Measurements from ENCODE around the gene MXRA8. TPM values are rescaled to one million over a fixed set of nuclear protein-coding genes. Genes with fewer than 3 reads are reported as not detected.
A peak's percentile ranks its signal among the peaks of the same experiment; 100 is the strongest.

MXRA8 gene
- total and polyA plus RNA-seq, 8 donors = 78.3 to 151 (median 136) TPM

GRCh38 chr1:1374589-1374928, 16.2 kb upstream of the MXRA8 start:
- Histone ChIP-seq H3K9me3 (no peaks in the 10 kb centered on the region), H3K4me1 (peaks cover 18 to 46% of the 10 kb centered on the region in 2 donors), H3K27ac (peak overlapping the region; percentile 93 to 94), H3K36me3 (peaks cover 0 to 14% of the 10 kb centered on the region in 2 donors), H3K4me3 (peak overlapping the region; percentile 80 to 96), H3K27me3 (no peaks in the 10 kb centered on the region)
- TF ChIP-seq, protein P1, sequence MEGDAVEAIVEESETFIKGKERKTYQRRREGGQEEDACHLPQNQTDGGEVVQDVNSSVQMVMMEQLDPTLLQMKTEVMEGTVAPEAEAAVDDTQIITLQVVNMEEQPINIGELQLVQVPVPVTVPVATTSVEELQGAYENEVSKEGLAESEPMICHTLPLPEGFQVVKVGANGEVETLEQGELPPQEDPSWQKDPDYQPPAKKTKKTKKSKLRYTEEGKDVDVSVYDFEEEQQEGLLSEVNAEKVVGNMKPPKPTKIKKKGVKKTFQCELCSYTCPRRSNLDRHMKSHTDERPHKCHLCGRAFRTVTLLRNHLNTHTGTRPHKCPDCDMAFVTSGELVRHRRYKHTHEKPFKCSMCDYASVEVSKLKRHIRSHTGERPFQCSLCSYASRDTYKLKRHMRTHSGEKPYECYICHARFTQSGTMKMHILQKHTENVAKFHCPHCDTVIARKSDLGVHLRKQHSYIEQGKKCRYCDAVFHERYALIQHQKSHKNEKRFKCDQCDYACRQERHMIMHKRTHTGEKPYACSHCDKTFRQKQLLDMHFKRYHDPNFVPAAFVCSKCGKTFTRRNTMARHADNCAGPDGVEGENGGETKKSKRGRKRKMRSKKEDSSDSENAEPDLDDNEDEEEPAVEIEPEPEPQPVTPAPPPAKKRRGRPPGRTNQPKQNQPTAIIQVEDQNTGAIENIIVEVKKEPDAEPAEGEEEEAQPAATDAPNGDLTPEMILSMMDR (IDR thresholded peaks at IDR 0.05) = no peak
- DNase-seq (no peak), ATAC-seq (peak; percentile 0)
- intact Hi-C loops (cut with DNase I) = no loop called here

- H3K27ac ChIP-seq = peak overlapping the region in 1 of 2 donors; percentile 93
- intact Hi-C loops (cut with DNase I) = no loop called here
These were observed 15.6 kb upstream of the MXRA8 start for GRCh38 chr1:1373815-1374588.

GRCh38 chr1:1373051-1373814, 14.9 kb upstream of the MXRA8 start:
- peaks cover 0 to 14% of the 10 kb centered on the region in 2 donors for H3K36me3 ChIP-seq
- no peaks in the 10 kb centered on the region for H3K9me3 ChIP-seq
- intact Hi-C loops (cut with DNase I) = no loop called here
- H3K27ac ChIP-seq = no peak overlapping the region
- ATAC-seq = no peak
- H3K27me3 ChIP-seq = no peaks in the 10 kb centered on the region
- peak in 1 of 4 donors; percentile 71 for DNase-seq
- TF ChIP-seq, protein P1 (IDR thresholded peaks at IDR 0.05) = no peak
- H3K4me1 ChIP-seq = peaks cover 18 to 46% of the 10 kb centered on the region in 2 donors
- peak overlapping the region in 1 of 2 donors; percentile 80 for H3K4me3 ChIP-seq

More at GRCh38 chr1:1373815-1374588, 15.6 kb upstream of the MXRA8 start:
- no peaks in the 10 kb centered on the region for H3K27me3 ChIP-seq
- H3K9me3 ChIP-seq = no peaks in the 10 kb centered on the region
- TF ChIP-seq, protein P1 (IDR thresholded peaks at IDR 0.05) = no peak
- H3K36me3 ChIP-seq = peaks cover 0 to 14% of the 10 kb centered on the region in 2 donors
- H3K4me3 ChIP-seq = peak overlapping the region; percentile 80 to 96
- peaks cover 18 to 46% of the 10 kb centered on the region in 2 donors for H3K4me1 ChIP-seq
- DNase-seq (peak in 1 of 4 donors; percentile 76), ATAC-seq (no peak)

GRCh38 chr1:1371746-1372711, 13.7 kb upstream of the MXRA8 start:
- peaks cover 0 to 3% of the 10 kb centered on the region in 2 donors for H3K9me3 ChIP-seq
- DNase-seq (peak in 2 of 4 donors; percentile 68 to 94), ATAC-seq (peak; percentile 56)
- H3K27me3 ChIP-seq = no peaks in the 10 kb centered on the region
- no peak overlapping the region for H3K27ac ChIP-seq
- peaks cover 18 to 46% of the 10 kb centered on the region in 2 donors for H3K4me1 ChIP-seq
- peaks cover 0 to 14% of the 10 kb centered on the region in 2 donors for H3K36me3 ChIP-seq
- TF ChIP-seq, protein P1 (IDR thresholded peaks at IDR 0.05) = peak; percentile 91 to 93
- H3K4me3 ChIP-seq = no peak overlapping the region
- intact Hi-C loops (cut with DNase I) = no loop called here
